ENCODE results near the gene DZIP3. TPM values are rescaled to one million over a fixed set of nuclear protein-coding genes. Genes with fewer than 3 reads are reported as not detected.

The DZIP3 gene
- total and polyA plus RNA-seq, 2 experiments from 2014 or later = 28.7 to 32.0 TPM

GRCh38 chr3:108705045-108705444 is 115.5 kb downstream of the DZIP3 start:
- Mint-ChIP-seq H3K27me3 (ENCODE audit: insufficient read depth, low read depth, poor library complexity) (no peaks in the 10 kb centered on the region), H3K36me3 (ENCODE audit: low read depth) (peaks cover 12% of the 10 kb centered on the region; the same call in 2 of the 3 replicates), H3K4me1 (no peaks in the 10 kb centered on the region; the same call in 2 of the 3 replicates), H3K4me3 (no peak overlapping the region), H3K9me3 (peaks cover 18% of the 10 kb centered on the region), H3K27ac (no peak overlapping the region)
- no peak overlapping the region for H3K27ac ChIP-seq (ENCODE audit: low read depth)
- DNase-seq (ENCODE audit: low spot score) = no peak
- H3K27me3 ChIP-seq (ENCODE audit: insufficient read depth) = no peaks in the 10 kb centered on the region
- no peaks in the 10 kb centered on the region for H3F3A ChIP-seq (replicated peaks; ENCODE audit: low read depth)
- no peaks in the 10 kb centered on the region for H3K9me2 ChIP-seq (ENCODE audit: insufficient read depth)
- no peaks in the 10 kb centered on the region for H4K20me1 ChIP-seq (replicated peaks; ENCODE audit: insufficient read depth)
- TF ChIP-seq JUNB (IDR thresholded peaks at IDR 0.05; ENCODE audit: unreplicated experiment) = no peak
- no peak for TF ChIP-seq REST (IDR thresholded peaks at IDR 0.05; ENCODE audit: unreplicated experiment)
- TF ChIP-seq ZNF462 (CRISPR knock-in tag; IDR thresholded peaks at IDR 0.05) = no peak
- TF ChIP-seq ZNF114 (CRISPR knock-in tag; IDR thresholded peaks at IDR 0.05) = no peak
- no peak for TF ChIP-seq CTCF (conservative IDR thresholded peaks at IDR 0.05; ENCODE audit: low read depth in 2 of 2)
- no peak for TF ChIP-seq POLR2AphosphoS5 (IDR thresholded peaks at IDR 0.05; ENCODE audit: low read depth)
- no peak for TF ChIP-seq EZH2phosphoT487 (IDR thresholded peaks at IDR 0.05; ENCODE audit: unreplicated experiment)
- TF ChIP-seq ETS1 (IDR thresholded peaks at IDR 0.05) = no peak
- no peak for TF ChIP-seq CREB1 (CRISPR knock-in tag; IDR thresholded peaks at IDR 0.05; ENCODE audit: low read depth)
- no peak overlapping the region for H3K4me3 ChIP-seq
- no peaks in the 10 kb centered on the region for H3K36me3 ChIP-seq (ENCODE audit: insufficient read depth)
- ATAC-seq = no peak
- no peak overlapping the region for H2AFZ ChIP-seq
- no peaks in the 10 kb centered on the region for H3K4me1 ChIP-seq (ENCODE audit: insufficient read depth)
- no peaks in the 10 kb centered on the region for H3K79me2 ChIP-seq (replicated peaks; ENCODE audit: insufficient read depth)
- H3K4me2 ChIP-seq = no peak overlapping the region
